Prostate gland (tissue), 2 donors: ENCODE data around the gene ZBTB40.

Experiments used
- CTCF ChIP-seq, 4 experiments: fragments of 200-600 bp in 2 of 4; fragments of 450-650 bp in 2 of 4; sonication (generic) in 2 of 4; IDR thresholded peaks; 1 replicate in 3 of 4; 2 replicates in 1 of 4; pipeline ENCODE4 v1.5.1; 2016 to 2019; ENCODE audit warnings: antibody characterized with exemption in 4 of 4, mild to moderate bottlenecking in 2 of 4, moderate library complexity in 2 of 4
- POLR2A ChIP-seq: fragments of 450-650 bp; IDR thresholded peaks from one replicate; pipeline ENCODE4 v1.6.1; 2016; ENCODE audit warnings: antibody characterized with exemption, mild to moderate bottlenecking
- POLR2AphosphoS5 ChIP-seq: sonication (generic); formaldehyde crosslinking; IDR thresholded peaks from one replicate; pipeline ENCODE4 v1.6.1; 2017; ENCODE audit warnings: antibody characterized with exemption

GRCh38 chr1:22521692-22522091 is 70.0 kb downstream of the ZBTB40 start:
- TF ChIP-seq CTCF (IDR thresholded peaks at IDR 0.05) (no peak), POLR2A (no peak), POLR2AphosphoS5 (no peak)
